ENCODE results near the gene NPAS3. TPM values are rescaled to one million over a fixed set of nuclear protein-coding genes. Genes with fewer than 3 reads are reported as not detected.

Gene NPAS3
- polyA plus RNA-seq, 2 of the 4 experiments (the other 2 are of a cell fraction): not detected

DNA sequence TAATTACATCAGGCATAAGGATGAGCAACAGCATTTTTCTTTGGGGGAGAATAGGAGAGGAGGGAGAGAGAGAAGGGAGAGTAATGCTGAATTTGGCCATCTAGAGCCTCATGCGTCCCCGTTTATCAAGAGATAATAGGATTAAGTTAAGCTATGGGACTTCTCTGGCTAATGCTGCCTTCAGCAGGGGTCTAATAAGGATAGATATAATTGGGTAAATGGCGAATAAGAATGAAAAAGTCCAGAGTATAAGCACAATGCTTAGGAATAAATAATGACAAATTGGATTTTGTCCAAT lies 542.2 kb downstream of the NPAS3 start:
- ChIA-PET CTCF (no interaction called here), POLR2A (no interaction called here)
- H3K9me3 ChIP-seq: no peaks in the 10 kb centered on the region
- TF ChIP-seq EP300 (IDR thresholded peaks at IDR 0.05) (no peak), SREBF2 (IDR thresholded peaks at IDR 0.05) (no peak)
- WGBS (ENCODE audit: missing lambda C conversion rate): 18% methylated on average over 3 of the region's 3 CpGs
- FAIRE-seq (no peak), ATAC-seq (no peak), DNase-seq (ENCODE audit: low read depth in 1 of 2, low spot score in 1 of 2) (no peak)
- no peak overlapping the region for H3K27ac ChIP-seq
- no peaks in the 10 kb centered on the region for H3K4me1 ChIP-seq
- H3K4me3 ChIP-seq: no peak overlapping the region
- no peak overlapping the region for H3K4me2 ChIP-seq

DNA sequence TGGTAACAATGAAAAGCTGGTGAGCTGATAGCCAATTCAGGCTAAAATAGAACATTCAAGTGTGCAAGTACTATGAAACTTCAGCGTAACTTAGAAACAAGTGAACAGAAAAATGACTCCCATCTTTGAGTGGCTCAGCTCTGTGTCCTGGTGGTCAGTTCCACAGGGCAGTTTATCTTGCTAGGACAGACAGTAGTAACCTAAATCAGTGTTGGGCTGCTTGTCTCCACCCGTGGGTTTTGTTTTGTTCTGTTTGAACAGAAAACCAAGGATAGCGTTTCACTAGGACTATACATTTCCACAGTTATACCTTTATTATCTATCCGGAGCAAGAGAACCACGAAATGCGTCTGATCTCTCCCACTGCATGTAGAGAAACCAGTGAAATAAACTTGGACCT lies 544.4 kb downstream of the NPAS3 start:
- H3K4me3 ChIP-seq: no peak overlapping the region
- POLR2A ChIA-PET: no interaction called here
- H3K4me2 ChIP-seq: no peak overlapping the region
- ATAC-seq (no peak), DNase-seq (ENCODE audit: low read depth in 1 of 2, low spot score in 1 of 2) (no peak), FAIRE-seq (no peak)
- TF ChIP-seq, protein P1, sequence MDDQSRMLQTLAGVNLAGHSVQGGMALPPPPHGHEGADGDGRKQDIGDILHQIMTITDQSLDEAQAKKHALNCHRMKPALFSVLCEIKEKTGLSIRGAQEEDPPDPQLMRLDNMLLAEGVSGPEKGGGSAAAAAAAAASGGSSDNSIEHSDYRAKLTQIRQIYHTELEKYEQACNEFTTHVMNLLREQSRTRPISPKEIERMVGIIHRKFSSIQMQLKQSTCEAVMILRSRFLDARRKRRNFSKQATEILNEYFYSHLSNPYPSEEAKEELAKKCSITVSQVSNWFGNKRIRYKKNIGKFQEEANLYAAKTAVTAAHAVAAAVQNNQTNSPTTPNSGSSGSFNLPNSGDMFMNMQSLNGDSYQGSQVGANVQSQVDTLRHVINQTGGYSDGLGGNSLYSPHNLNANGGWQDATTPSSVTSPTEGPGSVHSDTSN (IDR thresholded peaks at IDR 0.05): no peak
- TF ChIP-seq HDAC2 (IDR thresholded peaks at IDR 0.05): no peak
- TF ChIP-seq, protein P2, sequence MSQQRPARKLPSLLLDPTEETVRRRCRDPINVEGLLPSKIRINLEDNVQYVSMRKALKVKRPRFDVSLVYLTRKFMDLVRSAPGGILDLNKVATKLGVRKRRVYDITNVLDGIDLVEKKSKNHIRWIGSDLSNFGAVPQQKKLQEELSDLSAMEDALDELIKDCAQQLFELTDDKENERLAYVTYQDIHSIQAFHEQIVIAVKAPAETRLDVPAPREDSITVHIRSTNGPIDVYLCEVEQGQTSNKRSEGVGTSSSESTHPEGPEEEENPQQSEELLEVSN (IDR thresholded peaks at IDR 0.05; ENCODE audit: borderline replicate concordance, low read depth): no peak
- no peak for TF ChIP-seq RAD21 (conservative IDR thresholded peaks at IDR 0.05 in 1 of 2, IDR thresholded peaks at IDR 0.05 in 1 of 2)
- TF ChIP-seq, protein P3, sequence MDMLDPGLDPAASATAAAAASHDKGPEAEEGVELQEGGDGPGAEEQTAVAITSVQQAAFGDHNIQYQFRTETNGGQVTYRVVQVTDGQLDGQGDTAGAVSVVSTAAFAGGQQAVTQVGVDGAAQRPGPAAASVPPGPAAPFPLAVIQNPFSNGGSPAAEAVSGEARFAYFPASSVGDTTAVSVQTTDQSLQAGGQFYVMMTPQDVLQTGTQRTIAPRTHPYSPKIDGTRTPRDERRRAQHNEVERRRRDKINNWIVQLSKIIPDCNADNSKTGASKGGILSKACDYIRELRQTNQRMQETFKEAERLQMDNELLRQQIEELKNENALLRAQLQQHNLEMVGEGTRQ (IDR thresholded peaks at IDR 0.05): no peak
- TF ChIP-seq, protein P4, sequence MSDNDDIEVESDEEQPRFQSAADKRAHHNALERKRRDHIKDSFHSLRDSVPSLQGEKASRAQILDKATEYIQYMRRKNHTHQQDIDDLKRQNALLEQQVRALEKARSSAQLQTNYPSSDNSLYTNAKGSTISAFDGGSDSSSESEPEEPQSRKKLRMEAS (IDR thresholded peaks at IDR 0.05): no peak
- TF ChIP-seq ZSCAN20 (CRISPR knock-in tag; IDR thresholded peaks at IDR 0.05): no peak
- TF ChIP-seq MYC (IDR thresholded peaks at IDR 0.05; ENCODE audit: borderline replicate concordance, low read length): no peak
- TF ChIP-seq RNF2 (IDR thresholded peaks at IDR 0.05; ENCODE audit: borderline replicate concordance, low read depth): no peak
- no peak for TF ChIP-seq RARB (CRISPR knock-in tag; IDR thresholded peaks at IDR 0.05)
- no peak for TF ChIP-seq ZNF302 (CRISPR knock-in tag; IDR thresholded peaks at IDR 0.05)
- no peak for TF ChIP-seq CBX8 (IDR thresholded peaks at IDR 0.05)
- H3K9me3 ChIP-seq: no peaks in the 10 kb centered on the region
- no peaks in the 10 kb centered on the region for H3K4me1 ChIP-seq
- WGBS (ENCODE audit: missing lambda C conversion rate): 52% methylated on average over 6 of the region's 6 CpGs
- CTCF ChIA-PET: no interaction called here
- H3K27ac ChIP-seq: no peak overlapping the region

DNA sequence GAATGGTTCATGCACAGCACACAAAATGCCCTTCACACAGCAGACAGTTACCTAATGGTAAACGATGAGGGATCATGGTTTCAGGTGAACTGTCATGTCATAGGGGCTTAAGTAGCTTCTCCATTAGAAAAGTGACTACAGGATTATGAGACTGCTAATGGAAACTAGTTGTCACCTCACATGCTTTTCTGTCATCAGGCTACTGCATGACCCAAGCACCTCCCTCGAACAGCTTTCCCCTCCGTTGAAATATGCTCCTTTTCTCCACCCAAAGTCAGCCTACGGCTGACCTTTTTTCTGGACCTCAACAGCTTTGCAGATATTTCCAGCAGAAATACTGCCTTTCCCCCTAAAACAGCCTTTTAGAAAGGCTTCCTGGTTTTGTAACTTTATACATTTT lies 544.9 kb downstream of the NPAS3 start:
- DNase-seq (ENCODE audit: low read depth in 1 of 2, low spot score in 1 of 2) (no peak), ATAC-seq (no peak), FAIRE-seq (no peak)
- 1% methylated on average over 4 of the region's 4 CpGs for WGBS (ENCODE audit: missing lambda C conversion rate)
- POLR2A ChIA-PET: no interaction called here
- H3K4me1 ChIP-seq: no peaks in the 10 kb centered on the region
- no peak overlapping the region for H3K27ac ChIP-seq
- no peak overlapping the region for H3K4me2 ChIP-seq
- H3K9me3 ChIP-seq: no peaks in the 10 kb centered on the region
- no peak overlapping the region for H3K4me3 ChIP-seq
- TF ChIP-seq MAFK (IDR thresholded peaks at IDR 0.05; ENCODE audit: partially characterized antibody) (no peak), MAZ (IDR thresholded peaks at IDR 0.05; ENCODE audit: borderline replicate concordance, low read depth, low read length) (no peak), RFX5 (IDR thresholded peaks at IDR 0.05) (no peak), ZC3H11A (IDR thresholded peaks at IDR 0.05) (no peak), FOSL2 (IDR thresholded peaks at IDR 0.05) (no peak), FOSL2 (CRISPR knock-in tag; IDR thresholded peaks at IDR 0.05) (no peak)
- TF ChIP-seq, protein P5, sequence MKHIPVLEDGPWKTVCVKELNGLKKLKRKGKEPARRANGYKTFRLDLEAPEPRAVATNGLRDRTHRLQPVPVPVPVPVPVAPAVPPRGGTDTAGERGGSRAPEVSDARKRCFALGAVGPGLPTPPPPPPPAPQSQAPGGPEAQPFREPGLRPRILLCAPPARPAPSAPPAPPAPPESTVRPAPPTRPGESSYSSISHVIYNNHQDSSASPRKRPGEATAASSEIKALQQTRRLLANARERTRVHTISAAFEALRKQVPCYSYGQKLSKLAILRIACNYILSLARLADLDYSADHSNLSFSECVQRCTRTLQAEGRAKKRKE (CRISPR knock-in tag; IDR thresholded peaks at IDR 0.05; ENCODE audit: low read depth): no peak
- CTCF ChIA-PET: no interaction called here

Data from A549 (cell line).